Measurements from ENCODE around the gene OR13C5. TPM values are rescaled to one million over a fixed set of nuclear protein-coding genes. Genes with fewer than 3 reads are reported as not detected.

The OR13C5 gene
- total and polyA plus RNA-seq, 2 of the 13 experiments (the other 11 are each of a cell fraction or from before 2014, with no cell fraction given): not detected

DNA sequence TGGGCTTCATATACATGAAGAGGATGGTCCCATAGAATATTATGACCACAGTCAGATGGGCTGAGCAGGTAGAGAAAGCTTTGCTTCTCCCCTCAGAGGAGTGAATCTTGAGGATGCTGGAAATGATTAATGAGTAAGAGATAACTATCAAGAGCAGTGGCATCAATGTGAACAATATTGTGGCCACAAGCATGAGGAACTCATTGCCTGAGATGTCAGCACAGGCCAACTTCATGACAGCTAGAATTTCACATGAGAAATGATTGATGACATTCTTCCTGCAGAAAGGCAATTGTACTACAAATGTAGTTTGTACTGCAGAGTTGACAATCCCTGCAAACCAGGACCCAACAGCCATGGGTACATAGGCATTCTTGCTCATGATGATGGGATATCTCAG is 18.2 kb upstream of the OR13C5 start:
- ChIA-PET POLR2A (no interaction called here), CTCF (ENCODE audit: low intra/inter-chr PET ratio, low total read pairs) (no interaction called here)
- DNase-seq (ENCODE audit: low spot score) (no peak), FAIRE-seq (no peak), ATAC-seq (no peak)
- intact Hi-C loops (cut with micrococcal nuclease; ENCODE audit: unreplicated experiment): no loop called here
- H3K27ac ChIP-seq (ENCODE audit: extremely low read length, insufficient read depth, low read length): no peak overlapping the region
- no peaks in the 10 kb centered on the region for H4K20me1 ChIP-seq (ENCODE audit: insufficient read depth, low read length)
- no peak overlapping the region for H3K4me3 ChIP-seq (replicated peaks in 1 of 3; ENCODE audit: insufficient read depth in 1 of 3, low read depth in 2 of 3, low read length in 3 of 3)
- H3K79me2 ChIP-seq (ENCODE audit: insufficient read depth, low read length): no peaks in the 10 kb centered on the region
- in situ Hi-C loops (cut with HindIII; ENCODE audit: extremely low pct_ligation_motif_present, low pct_unique_long_range_greater_than_20kb): no loop called here
- no peaks in the 10 kb centered on the region for H3K36me3 ChIP-seq (replicated peaks in 1 of 2; ENCODE audit: control insufficient read depth in 1 of 2, insufficient read depth in 2 of 2, low read length in 2 of 2)
- BruUV-seq (replicated peaks): no TSS peak
- H3K9me3 ChIP-seq (ENCODE audit: low read length): no peaks in the 10 kb centered on the region
- H3K9ac ChIP-seq (ENCODE audit: insufficient read depth, low read depth, low read length): no peak overlapping the region
- TF ChIP-seq IRF1 (CRISPR knock-in tag; IDR thresholded peaks at IDR 0.05; ENCODE audit: low read depth) (no peak), ZNF333 (CRISPR knock-in tag; IDR thresholded peaks at IDR 0.05; ENCODE audit: borderline replicate concordance) (no peak), AGO2 (optimal IDR thresholded peaks at IDR 0.05; ENCODE audit: low read depth, low read length) (no peak), NFYC (CRISPR knock-in tag; IDR thresholded peaks at IDR 0.05) (no peak), TBP (CRISPR knock-in tag; IDR thresholded peaks at IDR 0.05) (no peak), HIVEP1 (CRISPR knock-in tag; IDR thresholded peaks at IDR 0.05) (no peak), ZNF724P (CRISPR knock-in tag; IDR thresholded peaks at IDR 0.05; ENCODE audit: borderline replicate concordance) (no peak), FOXC1 (CRISPR knock-in tag; IDR thresholded peaks at IDR 0.05; ENCODE audit: borderline replicate concordance) (no peak), ATRX (CRISPR knock-in tag; IDR thresholded peaks at IDR 0.05; ENCODE audit: borderline replicate concordance) (no peak)
- no peak overlapping the region for H2AFZ ChIP-seq (ENCODE audit: low read length)
- no peaks in the 10 kb centered on the region for H3K4me1 ChIP-seq (ENCODE audit: insufficient read depth, low read length)
- H3K4me2 ChIP-seq (ENCODE audit: low read depth, low read length): no peak overlapping the region
- no peaks in the 10 kb centered on the region for H3K27me3 ChIP-seq (ENCODE audit: control insufficient read depth in 1 of 2, insufficient read depth in 2 of 2, low read length in 2 of 2)

DNA sequence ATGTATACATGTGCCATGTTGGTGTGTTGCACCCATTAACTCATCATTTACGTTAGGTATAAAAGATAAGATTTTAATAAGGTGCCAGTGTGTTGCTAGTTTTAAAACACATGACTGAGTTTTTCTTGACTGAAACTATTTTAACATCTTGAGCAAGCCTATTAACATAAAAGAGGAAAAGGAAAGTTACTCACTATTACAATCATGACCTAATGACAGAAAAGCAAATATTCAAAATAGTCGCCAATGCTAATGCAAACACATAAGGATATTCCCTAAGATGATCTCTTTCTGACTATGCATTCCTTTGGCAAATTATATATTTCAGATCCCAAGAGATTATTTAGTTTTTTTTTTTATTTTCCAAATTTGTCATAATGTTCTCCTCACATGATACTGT is 12.0 kb upstream of the OR13C5 start:
- Histone ChIP-seq H2AFZ (ENCODE audit: low read length) (no peak overlapping the region), H3K27ac (ENCODE audit: extremely low read length, insufficient read depth, low read length) (no peak overlapping the region), H3K27me3 (ENCODE audit: control insufficient read depth in 1 of 2, insufficient read depth in 2 of 2, low read length in 2 of 2) (no peaks in the 10 kb centered on the region), H3K4me1 (ENCODE audit: insufficient read depth, low read length) (no peaks in the 10 kb centered on the region), H3K9ac (ENCODE audit: insufficient read depth, low read depth, low read length) (no peak overlapping the region), H3K79me2 (ENCODE audit: insufficient read depth, low read length) (no peaks in the 10 kb centered on the region), H3K4me2 (ENCODE audit: low read depth, low read length) (no peak overlapping the region), H3K4me3 (replicated peaks in 1 of 3; ENCODE audit: insufficient read depth in 1 of 3, low read depth in 2 of 3, low read length in 3 of 3) (no peak overlapping the region), H3K9me3 (ENCODE audit: low read length) (no peaks in the 10 kb centered on the region), H3K36me3 (replicated peaks in 1 of 2; ENCODE audit: control insufficient read depth in 1 of 2, insufficient read depth in 2 of 2, low read length in 2 of 2) (no peaks in the 10 kb centered on the region), H4K20me1 (ENCODE audit: insufficient read depth, low read length) (no peaks in the 10 kb centered on the region)
- intact Hi-C loops (cut with micrococcal nuclease; ENCODE audit: unreplicated experiment) (no loop called here), in situ Hi-C loops (cut with HindIII; ENCODE audit: extremely low pct_ligation_motif_present, low pct_unique_long_range_greater_than_20kb) (no loop called here)
- ATAC-seq (no peak), DNase-seq (ENCODE audit: low spot score) (no peak), FAIRE-seq (no peak)
- CTCF ChIA-PET (ENCODE audit: low intra/inter-chr PET ratio, low total read pairs): no interaction called here
- no TSS peak for BruUV-seq (replicated peaks)
- TF ChIP-seq RXRA (CRISPR knock-in tag; IDR thresholded peaks at IDR 0.05) (no peak), CREM (IDR thresholded peaks at IDR 0.05) (no peak), CREM (CRISPR knock-in tag; IDR thresholded peaks at IDR 0.05) (no peak), ZNF83 (CRISPR knock-in tag; IDR thresholded peaks at IDR 0.05; ENCODE audit: borderline replicate concordance) (no peak), BRD4 (CRISPR knock-in tag; IDR thresholded peaks at IDR 0.05) (no peak)
- TF ChIP-seq, protein P1, sequence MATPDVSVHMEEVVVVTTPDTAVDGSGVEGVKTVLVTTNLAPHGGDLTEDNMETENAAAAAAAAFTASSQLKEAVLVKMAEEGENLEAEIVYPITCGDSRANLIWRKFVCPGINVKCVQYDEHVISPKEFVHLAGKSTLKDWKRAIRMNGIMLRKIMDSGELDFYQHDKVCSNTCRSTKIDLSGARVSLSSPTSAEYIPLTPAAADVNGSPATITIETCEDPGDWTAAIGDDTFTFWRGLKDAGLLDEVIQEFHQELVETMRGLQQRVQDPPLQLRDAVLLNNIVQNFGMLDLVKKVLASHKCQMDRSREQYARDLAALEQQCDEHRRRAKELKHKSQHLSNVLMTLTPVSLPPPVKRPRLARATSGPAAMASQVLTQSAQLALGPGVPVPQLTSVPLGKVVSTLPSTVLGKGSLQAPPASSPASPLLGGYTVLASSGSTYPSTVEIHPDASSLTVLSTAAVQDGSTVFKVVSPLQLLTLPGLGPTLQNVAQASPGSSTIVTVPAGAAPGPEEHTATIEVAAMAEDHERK (CRISPR knock-in tag; IDR thresholded peaks at IDR 0.05; ENCODE audit: low read depth): no peak
- POLR2A ChIA-PET: no interaction called here
- 21% methylated on average over 2 of the region's 2 CpGs for WGBS (ENCODE audit: low lambda C conversion rate)

Data from HepG2 (cell line).